ENCODE measurements around the gene ATP8B3.

Gene ATP8B3

DNA sequence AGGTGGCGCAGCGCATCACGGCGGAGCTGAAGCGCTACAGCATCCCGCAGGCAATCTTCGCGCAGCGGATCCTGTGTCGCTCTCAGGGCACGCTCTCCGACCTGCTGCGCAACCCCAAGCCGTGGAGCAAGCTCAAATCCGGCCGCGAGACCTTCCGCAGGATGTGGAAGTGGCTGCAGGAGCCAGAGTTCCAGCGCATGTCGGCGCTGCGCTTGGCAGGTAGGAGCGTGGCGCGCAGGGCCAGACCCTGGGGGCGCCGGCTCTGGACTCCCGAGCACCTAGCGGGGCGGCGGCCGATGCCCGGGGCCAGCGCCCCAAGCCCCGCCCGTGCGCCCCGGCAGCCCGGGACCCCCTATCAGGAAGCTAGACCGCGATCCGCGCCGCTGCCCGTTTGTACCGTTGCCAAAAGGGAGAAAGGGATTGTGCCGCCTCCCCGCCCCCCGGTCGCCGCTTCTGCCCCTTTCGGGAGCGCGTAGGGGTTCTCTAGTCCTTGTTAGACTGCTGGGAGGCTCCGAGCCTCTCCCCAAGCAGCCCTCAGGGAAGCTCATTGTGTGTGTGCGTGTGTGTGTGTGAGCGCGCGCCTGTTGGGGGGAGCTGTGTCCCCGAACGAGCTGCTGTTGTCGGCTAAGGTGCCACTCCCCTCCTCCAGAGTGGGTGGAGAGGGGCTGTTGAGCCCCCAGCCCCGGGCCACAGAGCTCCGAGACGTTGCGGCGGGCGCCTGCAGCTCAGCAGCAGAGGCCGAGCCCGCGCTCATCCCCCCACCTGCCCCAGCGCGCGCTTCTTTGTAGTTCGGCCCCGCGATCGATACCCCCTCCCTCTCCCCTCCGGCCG, 57.2 kb downstream of the ATP8B3 start:
- DNase-seq: peak; percentile 28

DNA sequence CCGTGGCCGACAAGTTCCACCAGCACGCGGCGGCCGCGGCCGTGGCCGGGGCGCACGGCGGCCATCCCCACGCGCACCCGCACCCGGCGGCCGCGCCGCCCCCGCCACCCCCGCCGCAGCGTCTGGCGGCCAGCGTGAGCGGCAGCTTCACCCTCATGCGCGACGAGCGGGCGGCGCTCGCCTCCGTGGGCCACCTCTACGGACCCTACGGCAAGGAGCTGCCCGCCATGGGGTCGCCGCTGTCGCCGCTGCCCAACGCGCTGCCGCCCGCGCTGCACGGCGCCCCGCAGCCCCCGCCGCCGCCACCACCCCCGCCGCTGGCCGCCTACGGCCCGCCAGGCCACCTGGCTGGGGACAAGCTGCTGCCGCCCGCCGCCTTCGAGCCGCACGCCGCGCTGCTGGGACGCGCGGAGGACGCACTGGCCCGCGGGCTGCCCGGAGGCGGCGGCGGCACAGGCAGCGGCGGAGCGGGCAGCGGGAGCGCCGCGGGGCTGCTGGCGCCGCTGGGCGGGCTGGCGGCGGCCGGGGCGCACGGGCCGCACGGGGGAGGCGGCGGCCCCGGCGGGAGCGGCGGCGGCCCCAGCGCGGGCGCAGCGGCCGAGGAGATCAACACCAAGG, 57.9 kb downstream of the ATP8B3 start:
- DNase-seq: no peak

DNA sequence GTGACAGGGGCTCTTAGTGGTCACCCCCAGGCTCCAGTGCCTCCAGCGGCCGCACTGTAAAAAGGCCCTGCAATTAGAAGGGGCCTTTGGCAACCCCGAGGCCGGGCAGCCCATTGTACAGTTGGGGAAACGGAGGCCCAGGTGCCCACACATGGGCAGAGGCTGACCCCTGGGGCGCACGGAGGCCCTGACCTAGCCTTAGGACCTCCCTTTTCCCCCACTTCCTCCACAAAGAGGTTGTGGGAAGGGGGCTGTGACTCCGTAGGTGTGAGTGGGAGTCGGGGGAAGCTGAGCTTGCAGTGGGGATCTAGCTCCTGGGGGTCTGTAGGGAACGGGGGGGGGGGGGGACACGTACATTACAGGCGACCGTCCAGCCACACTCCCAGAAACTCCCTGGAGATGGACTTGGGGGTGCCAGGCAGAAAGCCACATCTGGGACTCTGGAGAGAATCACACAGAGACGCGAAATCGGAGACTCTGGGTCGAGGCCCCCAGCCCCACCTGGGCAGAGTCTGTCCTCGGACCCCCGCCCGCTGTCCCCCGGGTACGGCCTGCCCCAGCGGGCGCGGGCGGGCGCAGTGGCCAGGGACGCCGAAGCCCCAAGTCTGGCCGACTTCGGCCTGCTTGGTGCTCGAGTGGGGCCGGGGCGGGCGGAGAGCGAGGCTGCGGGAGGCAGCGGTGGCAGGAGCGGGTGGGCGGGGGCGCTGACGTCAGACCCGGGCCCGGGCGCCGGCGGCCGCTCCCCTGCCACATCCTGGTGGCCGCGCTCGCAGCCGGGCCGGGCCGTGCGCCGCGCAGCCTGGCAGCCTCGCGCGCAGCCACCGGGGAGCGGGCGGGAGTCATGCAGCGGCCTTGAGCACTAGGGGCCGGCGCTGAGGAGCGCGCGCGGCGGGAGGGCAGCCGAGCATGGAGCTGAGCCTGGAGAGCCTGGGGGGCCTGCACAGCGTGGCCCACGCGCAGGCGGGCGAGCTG, 59.0 kb downstream of the ATP8B3 start, which contains the start of gene ONECUT3:
Gene ONECUT3 (plus strand): TSS at position 750 of the 972 bp plus-strand sequence. CDS start 157 bp downstream, at position 907.
- no peak for DNase-seq

DNA sequence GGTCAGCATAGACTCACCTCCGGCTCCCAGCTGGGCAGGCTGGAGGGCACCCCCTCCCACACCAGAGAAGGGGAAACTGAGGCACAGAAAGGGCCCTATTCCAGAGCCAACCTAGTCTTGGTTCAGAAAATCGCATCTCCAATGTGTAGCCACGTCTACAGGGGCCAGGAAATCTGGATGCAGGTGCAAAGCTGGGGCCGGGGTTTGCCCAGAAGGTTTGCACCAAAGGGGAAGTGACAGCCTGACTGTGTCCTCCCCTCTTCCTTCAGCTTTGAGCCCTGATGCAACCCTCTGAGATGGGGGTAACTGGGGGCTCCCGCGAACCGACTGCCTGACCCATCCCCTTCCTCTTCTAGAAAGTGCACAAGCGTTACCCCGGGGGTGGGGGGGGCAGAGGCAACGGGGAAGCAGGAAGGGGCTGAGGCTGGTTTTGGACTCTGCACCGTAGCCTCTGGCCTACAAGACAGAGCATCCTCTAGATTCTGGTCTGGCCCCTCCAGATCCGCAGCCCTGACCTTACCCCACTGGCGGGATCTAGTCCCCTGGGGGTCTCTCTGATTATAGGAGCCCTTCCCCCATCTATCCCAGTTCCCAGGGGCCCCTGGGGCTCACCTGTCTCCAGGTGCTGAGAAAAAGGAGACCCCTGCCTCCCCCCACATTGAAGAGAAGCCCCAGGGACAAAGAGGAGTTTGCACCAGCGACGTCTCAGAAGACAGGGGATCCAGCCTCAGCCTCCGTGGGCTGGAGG, 59.9 kb downstream of the ATP8B3 start:
- no peak for DNase-seq

DNA sequence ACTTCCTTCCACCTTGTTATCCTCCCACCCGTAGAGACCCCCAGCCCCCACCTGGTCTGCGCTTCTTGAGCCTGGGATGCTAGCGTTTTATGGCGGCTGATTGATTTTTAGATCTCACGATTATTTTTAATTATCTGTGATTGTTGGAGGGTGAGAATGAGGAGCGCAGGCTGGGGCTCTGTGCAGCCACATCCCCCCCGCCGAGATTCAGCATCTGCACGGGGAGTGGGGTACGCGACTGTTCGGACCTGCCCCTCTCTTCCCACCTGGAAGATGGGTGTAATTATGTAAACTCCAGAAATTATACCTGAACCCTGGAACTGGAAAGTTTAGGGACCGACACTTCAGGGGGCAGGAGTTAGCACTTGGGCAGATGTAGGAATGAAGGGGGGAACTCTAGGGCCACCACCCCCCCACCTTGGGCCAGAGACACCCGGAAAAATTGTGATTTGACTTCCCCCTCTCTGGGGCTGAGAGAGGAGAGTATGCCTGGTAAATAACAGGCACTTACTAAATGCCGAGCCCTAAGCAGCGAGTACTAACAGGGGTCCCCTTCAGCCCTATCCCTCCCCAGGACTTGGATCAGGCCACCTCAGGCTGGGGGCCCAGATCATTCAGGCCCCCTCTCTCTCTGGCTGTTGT, 60.6 kb downstream of the ATP8B3 start:
- DNase-seq: no peak

DNA sequence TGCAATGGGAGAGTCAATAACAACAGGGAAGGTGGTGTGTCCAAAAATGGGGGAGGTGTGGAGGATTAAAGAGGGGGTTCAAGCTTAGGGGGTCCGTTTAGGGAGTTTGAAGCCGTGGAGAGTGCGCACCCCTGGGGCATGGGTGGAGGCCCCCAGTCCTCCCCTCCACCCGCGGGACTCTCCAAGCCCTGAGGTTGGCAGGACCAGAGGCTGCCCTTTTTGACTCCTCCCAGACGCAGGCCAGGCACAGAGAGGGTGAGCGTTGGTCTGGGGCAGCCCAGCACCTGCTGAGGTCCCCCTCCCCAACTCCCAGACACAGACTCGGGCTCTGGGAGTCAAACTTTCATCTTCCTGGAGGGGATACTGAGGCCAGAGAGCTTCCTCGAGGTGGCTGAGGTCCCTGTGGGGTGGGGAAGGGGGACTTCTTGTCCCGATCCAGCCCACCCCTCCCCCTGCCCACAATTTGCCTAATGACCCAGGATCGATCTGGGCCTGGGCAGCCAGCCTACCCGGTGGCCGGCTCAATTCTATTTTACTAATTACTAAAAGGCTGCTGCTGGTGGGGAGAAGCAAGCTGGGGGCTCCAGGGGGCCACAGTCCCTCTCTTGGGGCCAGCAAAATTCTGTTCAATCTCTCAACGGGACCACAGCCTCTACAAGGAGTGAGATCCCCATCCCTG, 61.6 kb downstream of the ATP8B3 start:
- no peak for DNase-seq

DNA sequence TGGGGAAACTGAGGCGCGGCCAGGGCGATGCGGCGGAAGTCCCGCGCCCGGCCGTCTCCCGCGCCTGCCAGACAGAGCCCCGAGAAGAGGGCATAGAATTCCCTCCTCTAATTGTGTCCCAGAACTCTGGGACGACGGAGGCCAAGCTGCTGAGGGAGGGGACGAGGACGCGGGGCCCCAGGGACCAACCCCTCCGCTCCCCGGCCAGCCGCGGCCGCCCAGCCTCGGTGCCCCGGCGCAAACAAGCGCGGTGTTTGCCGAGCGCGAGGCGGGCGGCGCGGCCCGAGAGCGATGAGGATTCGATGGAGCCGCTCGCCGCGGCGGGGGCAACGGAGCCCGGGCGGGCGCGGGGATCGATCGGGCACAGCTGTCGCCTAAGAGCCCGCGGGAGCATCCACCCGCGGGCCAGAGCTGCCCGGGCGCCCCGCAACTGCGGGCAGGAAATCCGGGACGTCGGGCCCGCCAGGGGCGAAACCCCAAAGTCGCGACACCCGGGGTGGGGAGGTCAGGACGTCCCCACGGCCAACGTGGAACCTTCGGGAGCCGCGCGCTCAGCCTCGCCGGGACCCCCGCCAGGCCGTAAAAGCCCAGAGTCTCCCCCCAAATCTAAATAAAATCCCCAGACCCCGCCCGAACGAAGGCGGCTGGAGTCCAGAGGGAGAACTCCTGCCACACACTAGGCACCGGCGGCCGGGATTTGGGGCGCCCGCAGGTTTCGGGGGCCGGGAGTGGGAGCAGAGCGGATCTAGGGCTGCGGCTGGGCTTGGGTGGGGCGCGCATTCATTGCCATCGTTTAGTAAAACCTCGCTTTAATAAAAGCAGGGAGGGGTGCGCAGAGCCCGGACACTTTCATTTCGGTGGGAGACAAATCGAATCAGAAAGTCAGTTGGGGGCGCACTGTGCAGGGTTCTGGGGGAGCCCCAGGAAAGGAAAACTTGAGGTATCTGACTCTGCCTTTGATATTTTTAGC, 62.4 kb downstream of the ATP8B3 start:
- DNase-seq: no peak

DNA sequence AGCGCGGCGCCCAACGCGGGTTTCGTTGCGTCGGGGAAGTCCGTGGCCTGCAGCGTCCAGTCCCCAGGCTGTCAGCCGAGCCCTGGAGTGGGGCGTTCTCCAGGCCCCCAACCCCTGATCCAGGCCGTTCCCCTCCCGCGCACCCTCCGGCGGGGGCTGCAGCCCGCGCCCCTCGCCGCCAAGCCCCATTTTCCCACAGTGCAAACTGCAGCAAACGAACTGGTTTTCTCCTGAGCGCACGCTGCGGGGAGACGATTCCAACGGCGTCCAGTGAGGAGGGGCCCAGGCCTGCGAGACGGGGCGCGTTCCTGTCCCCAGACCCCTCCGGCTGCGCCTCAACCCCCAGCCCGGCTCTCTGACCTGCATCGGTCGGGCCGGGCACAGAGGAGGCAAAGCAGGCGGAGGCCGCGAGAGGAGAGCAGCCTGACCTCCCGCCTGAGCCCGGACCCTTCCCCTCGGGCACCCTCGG, 63.2 kb downstream of the ATP8B3 start:
- no peak for DNase-seq

DNA sequence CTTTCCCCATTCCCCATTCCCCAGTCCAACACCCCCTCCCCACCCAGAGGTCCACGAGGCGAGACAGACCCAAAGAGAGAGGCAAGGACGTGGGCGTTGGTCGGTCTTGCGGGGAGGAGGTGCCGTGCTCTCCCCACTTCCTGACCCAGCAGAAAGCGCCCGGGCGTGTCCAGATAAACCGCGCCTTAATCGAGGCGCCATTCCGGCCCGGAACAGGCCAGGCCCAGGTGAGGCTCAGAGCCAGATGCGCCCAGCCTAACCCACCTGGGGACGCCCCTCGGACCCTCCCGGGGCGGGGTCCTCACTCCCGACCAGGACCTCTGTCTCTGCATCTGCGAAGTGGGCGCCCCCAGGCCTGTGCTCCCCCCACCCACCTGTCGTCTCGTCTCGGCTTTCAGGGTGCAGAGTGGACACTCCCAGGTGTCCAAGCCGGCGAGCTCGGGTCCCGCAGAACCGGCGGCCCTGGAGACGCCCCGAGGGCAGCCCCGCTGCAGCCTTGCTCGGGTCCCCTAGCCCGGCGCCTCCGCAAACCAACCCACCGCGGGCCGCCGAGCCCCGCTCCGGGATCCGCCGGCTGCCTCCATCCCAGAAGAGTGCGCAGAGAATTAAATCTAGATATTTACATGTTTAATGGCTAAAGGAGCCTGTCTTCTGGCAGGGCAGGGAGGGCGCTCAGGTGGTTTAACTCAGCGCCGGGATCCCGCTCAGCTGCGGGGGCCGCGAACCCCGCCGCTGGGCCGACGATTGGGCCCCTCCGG, 63.8 kb downstream of the ATP8B3 start:
- DNase-seq: no peak

DNA sequence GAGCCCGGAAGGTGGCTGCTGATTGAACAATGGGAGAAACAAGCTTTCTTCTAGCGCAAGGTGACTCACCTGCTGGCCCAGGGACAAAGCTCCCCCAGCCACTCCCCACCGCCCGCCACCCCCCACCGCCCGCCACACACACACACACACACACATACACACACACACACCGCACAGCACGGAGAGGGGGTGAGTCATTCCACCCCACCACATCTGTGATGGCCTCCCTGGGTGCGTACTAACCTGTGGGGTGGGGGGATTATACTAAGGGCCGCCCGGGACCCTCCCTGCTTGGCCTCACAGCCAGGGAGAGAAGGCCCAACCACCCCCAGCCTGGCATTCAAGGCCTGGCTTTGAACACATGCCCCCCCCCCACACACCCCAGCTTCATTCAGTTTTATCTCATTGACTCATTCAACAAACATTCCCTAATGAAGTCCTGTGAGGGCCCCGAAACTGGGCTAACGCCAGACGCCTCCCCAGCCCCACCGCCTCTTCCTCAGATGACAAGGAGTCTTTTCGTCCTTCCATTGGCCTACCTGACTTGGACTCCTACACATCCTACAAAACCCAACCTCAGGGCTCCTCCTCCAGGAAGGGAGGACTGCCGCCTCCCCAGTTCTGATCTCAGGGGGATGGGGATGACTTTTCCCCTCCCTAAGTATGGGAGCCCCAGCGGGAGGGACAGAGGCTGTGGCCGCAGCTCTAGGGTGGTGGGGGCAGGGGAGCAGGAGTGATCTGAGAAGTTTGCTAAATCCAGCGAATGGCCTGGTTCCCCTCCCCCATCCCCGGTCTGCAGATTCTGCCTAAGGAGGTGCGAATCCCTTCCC, 64.6 kb downstream of the ATP8B3 start:
- peak; percentile 46 for DNase-seq

DNA sequence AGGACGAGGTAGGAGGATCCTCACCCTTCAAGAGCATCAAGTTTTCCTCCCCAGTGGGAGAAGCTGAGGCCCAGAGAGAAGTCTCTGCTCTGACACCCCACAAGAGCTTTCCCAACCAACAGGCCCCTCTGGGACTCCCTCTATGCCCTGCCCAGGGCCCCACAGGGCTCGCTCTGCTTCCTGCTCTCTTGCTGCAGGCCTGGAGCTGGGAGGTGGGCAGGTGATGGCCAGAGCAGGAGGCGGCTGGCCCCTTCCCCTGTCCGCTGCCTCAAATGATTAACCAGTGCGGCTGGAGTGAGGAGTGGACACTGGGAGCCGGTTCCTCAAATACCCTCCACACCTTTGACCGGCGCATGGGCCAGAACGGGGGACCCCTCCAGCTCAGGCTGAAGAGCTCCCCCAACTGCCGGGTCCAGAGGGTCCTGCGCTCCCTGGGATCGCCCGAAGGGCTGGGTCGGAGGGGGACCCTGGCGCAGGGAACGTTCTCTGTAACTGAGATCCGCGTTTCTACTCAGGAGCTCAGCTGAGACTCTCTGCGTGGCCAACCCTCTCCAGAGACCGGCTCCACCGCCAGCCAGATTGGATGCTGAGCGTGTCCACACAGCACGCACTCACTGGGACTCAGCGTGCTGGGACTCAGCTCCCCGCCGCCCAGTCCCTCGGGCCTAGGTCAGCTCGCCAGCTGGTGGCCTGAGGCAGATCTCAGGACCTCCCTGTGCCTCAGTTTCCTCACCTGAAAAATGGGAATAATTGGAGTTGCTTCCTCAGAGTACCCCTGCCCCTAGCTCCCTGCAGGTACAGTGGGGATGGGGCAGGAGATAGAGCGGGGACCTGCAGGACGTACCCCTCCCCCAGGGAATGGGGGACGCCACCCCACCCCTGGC, 65.4 kb downstream of the ATP8B3 start:
- no peak for DNase-seq

DNA sequence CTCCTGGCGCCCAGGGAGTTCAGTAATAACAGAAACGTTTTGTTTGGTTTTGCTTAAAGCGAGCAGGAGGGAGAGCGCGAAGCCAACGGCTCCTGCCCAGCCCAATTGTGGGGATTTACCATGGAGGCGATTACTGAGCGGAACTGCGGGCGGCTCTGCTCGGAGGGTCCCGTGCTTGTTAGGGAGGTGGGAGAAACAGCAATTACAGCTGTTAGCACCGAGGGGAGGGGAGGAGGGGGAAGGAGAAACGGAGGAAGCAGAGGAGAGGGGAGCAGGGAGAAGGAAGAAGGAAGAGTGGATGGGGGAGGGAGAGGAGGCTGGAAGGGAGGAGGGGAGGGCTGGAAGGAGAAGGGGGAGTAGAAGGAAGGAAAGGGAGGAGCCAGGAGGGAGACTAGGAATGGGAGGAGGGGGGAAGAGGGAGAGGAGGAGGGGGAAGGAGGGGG, 66.5 kb downstream of the ATP8B3 start:
- DNase-seq: no peak

DNA sequence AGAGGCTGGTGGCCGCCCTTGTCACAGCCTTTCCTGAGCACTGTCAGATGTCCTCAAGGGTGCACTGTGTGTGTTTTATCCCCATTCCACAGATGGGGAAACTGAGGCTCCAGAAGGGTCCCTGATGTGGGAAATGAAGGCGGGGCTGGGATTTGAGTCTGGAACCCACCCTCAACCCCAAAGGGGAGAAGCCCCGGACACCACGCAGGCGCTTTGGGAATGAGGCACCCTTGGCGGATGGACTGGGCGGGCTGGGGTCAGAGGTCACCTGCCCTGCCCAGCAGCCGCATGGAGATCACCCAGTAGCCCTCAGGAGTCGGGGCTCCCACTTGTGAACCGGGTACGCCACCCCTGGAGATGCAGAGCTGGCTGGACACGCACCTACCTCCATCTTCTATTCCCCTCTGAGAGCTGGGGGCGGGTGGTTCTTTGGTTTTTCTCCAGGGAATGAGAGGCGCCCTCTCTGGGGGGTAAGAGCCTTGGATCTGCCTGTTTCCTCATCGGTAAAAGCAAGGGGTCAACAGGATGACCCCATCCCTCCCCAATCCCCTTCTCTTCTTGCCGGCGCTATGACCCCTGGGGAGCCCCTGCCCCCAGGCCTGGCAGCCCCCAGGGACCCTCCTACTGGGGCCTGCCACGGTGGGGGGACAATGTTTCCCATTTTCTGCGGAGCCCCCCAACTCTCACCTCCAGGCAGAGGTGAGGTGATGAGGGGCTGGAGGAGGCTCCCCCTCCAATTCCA, 67.1 kb downstream of the ATP8B3 start:
- no peak for DNase-seq

DNA sequence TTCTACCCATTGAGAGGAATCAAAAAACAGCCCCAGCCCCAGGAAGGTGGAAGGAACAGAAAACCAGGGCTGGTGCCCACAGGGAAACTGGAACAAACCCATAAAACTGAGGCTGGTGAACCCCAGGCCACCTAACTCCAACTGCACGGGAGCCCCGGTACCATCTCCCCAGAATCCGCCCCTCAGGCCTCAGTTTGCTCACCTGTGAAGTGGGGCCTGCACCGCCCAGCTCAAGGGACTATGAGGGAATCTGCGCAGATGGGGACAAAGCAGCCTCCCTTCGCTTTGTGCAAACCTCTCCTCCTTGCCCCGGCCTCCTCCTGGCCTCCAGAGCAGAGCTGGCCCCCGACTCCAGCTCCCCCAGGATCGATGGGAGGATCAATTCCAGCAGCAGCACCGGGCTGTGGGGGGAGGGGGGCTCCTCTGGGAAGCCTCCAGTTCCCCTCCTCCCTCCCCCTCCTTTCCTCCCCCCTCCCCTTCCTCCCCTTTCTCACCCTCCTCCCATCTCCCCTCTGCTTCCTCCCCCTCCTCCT, 67.9 kb downstream of the ATP8B3 start:
- no peak for DNase-seq

DNA sequence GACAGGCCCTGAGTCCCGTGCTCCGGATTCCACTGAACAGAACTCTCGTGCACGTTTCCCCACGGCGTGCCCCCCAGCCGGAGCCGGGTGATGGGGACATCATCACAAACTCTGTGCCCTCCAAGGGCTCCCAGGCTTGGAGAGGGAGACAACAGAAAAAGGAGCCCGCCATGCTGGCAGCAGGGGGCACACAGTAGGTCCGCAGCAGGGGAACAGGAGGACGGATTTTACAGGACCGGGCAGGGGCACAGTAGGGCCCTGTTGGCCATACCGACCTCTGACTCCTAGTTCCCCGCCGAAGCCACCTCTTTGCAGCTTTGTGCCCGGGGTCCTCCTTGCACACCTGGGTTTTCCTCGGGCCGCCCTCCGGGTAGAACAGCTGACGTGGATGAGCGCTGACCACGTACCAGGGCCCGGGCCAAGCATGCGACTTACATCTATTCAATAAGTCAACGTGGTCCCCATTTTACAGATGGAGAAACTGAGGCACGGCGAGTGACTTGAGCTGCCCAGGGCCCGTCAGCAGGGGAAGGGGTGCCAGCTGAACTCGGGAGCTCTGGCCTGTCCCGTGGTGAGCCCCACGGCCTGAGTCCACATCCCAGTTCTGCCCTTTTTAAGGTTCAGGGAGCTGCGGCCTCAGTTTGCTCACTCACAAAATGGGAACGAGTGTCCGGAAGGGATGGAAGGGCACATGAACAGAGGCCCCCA, 68.9 kb downstream of the ATP8B3 start:
- no peak for DNase-seq

Data from activated CD4-positive, alpha-beta T cell treated with anti-CD3 and anti-CD28 coated beads, Interleukin-2, amount 50 U/mL, for 16 hours (primary cell).